M059J (cell line): Measurements from ENCODE around the gene CENPO. TPM values are rescaled to one million over a fixed set of nuclear protein-coding genes. Genes with fewer than 3 reads are reported as not detected.

ENCODE experiments used
- DNase-seq: peaks from one replicate; pipeline ENCODE4 v3.0.0-alpha.2; 2012; ENCODE audit warnings: low read depth
- total RNA-seq: library from RNA; depleted of rRNA; stranded (reverse); fragments of >200 nt; shearing (Covaris generic); gene quantifications from 2 replicates; pipeline ENCODE4 v1.2.3, GENCODE V29; 2014

CENPO gene
- total RNA-seq, 1 experiment from 2014 or later: 31.0 TPM

- DNase-seq: no peak
Observed at GRCh38 chr2:24824071-24824588, 30.9 kb downstream of the CENPO start.

GRCh38 chr2:24824966-24825882 is 32.0 kb downstream of the CENPO start:
- no peak for DNase-seq

GRCh38 chr2:24825883-24826772 is 32.9 kb downstream of the CENPO start:
- DNase-seq: no peak

- DNase-seq: no peak
Observed at GRCh38 chr2:24826773-24827145, 33.5 kb downstream of the CENPO start.

GRCh38 chr2:24827321-24828237 is 34.4 kb downstream of the CENPO start:
- peak; percentile 75 for DNase-seq

GRCh38 chr2:24828238-24828996 is 35.2 kb downstream of the CENPO start:
- no peak for DNase-seq

- DNase-seq: peak; percentile 33
Observed at GRCh38 chr2:24830351-24830750, 37.1 kb downstream of the CENPO start.

- DNase-seq: no peak
Observed at GRCh38 chr2:24830786-24831185, 37.6 kb downstream of the CENPO start.

GRCh38 chr2:24831221-24832072 is 38.2 kb downstream of the CENPO start:
- DNase-seq: no peak

- DNase-seq: no peak
Observed at GRCh38 chr2:24832073-24832461, 38.8 kb downstream of the CENPO start.

- DNase-seq: no peak
Observed at GRCh38 chr2:24832521-24832920, 39.3 kb downstream of the CENPO start.

- no peak for DNase-seq
Observed at GRCh38 chr2:24832931-24833701, 39.9 kb downstream of the CENPO start.

GRCh38 chr2:24833821-24834732 is 40.9 kb downstream of the CENPO start:
- no peak for DNase-seq

GRCh38 chr2:24834733-24835395 is 41.6 kb downstream of the CENPO start:
- no peak for DNase-seq

- peak; percentile 81 for DNase-seq
Observed at GRCh38 chr2:24835411-24835810, 42.2 kb downstream of the CENPO start.

- DNase-seq: no peak
Observed at GRCh38 chr2:24836206-24836605, 43.0 kb downstream of the CENPO start.

GRCh38 chr2:24836706-24837105 is 43.5 kb downstream of the CENPO start:
- DNase-seq: no peak
